OCI-LY3 (cell line): ENCODE measurements around the gene DIO2.

ENCODE experiments used
- CTCF ChIP-seq: fragments of 200-600, 300-600 bp; sonication (generic); IDR thresholded peaks from 2 replicates; pipeline ENCODE4 v1.5.1; 2014; ENCODE audit warnings: antibody characterized with exemption, low read length, low read depth
- EZH2phosphoT487 ChIP-seq: fragments of 200-600 bp; shearing (Covaris generic); IDR thresholded peaks from 2 replicates; pipeline ENCODE4 v1.6.1; 2018; ENCODE audit warnings: antibody characterized with exemption, mixed run types, low read depth

GRCh38 chr14:80213602-80214001 is 2.3 kb upstream of the DIO2 start:
- TF ChIP-seq CTCF (peak; percentile 85), EZH2phosphoT487 (no peak)
